Ecto neural progenitor cell (in vitro differentiated cells): Measurements from ENCODE around the gene HS3ST3A1.
A peak's percentile ranks its signal among the peaks of the same experiment; 100 is the strongest.

Experiments used
- DNase-seq: peaks from one replicate; pipeline ENCODE4 v3.0.0-alpha.2; 2018; ENCODE audit warnings: low spot score

The HS3ST3A1 gene

DNA sequence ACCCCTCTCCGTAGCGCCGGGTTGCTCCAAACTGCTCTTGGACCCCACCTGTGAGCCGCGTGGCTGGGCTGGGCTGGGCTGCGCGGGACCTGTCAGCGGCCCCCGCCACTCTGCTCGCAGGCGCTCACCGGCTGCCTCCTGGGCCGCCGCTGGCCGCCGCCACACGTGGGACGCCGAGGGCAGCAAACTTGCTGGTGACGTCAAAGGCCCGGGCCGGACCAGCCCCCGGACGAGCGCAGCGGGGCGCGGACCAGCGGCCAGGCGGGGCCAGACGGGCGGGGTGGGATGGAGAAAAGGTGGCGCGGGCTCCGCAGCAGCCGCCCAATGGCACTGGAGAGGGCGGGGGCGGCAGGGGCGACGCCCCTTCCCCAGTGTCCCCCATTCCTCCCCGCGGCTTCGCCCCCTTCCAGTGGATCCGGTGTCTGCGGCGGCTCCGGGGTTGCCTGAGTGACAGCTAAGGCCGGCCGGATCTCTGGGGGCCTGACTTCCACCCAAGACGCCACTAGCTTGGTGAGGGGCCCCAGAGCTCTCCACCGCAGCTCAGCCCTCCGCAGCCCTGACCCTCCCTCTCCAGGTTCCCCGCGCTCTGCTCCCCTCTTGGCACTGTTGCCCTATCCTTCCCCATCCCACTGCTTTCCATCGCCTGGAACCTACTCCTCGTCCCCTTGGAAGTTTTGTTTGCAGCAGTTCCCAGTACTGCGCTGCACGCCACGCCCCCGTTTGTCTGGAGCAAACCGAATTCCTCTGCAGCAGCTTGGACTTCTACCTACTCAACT is at the start of gene HS3ST3A1:
Gene HS3ST3A1 (minus strand): TSS at position 154 of the 776 bp plus-strand sequence. CDS start 800 bp downstream, outside the sequence.
- peak; percentile 96 for DNase-seq

DNA sequence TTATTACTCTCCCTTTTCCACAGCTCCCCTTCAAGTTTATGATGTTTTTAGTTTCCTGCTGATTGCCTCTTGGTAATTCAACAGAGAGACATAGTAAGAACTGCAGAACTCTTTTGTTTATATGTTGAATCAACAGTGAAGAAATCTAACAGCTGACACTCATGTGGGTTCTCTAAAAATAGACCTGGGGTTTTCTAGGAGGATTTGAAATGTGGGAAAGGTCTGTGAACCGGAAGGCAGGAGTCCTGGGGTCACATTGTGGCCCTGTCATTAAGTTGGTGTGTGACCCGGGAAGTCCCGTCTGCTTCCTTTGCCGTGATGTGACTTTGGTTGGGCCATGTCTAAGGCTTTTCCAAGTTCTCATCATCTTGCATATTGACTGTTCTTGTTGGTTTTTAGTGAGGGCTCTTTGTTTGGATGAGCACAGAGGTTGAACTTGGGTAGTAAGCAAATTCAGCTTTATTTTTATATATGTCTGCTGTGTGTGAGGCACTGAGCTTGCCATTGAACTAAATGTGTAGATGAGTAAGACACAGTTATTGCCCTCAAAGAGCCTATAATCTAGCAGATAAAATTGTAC is 48.5 kb upstream of the HS3ST3A1 start:
- DNase-seq, result no peak

DNA sequence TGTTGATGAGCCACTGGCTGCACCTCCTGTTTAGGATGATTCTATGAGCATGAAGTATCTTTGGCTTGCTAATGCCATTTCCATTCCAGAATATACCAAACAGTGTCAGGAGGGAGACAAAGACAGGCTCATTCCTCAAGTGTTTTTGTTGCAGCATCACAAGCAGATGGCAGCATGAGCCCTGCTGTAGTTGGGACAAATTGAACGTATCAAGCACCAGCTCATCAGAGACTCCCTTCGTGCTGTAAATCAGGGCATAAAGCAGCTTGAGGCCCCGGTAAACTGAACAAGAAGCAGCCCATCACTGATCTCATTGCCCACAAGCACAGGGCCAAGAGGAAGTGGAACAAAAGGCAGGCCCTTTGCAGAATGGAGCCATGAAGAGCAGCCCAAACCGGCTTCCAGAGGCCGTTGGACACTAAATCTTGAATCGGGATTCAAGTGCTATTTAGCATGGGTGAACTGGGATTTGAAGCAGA is 45.9 kb upstream of the HS3ST3A1 start:
- no peak for DNase-seq

DNA sequence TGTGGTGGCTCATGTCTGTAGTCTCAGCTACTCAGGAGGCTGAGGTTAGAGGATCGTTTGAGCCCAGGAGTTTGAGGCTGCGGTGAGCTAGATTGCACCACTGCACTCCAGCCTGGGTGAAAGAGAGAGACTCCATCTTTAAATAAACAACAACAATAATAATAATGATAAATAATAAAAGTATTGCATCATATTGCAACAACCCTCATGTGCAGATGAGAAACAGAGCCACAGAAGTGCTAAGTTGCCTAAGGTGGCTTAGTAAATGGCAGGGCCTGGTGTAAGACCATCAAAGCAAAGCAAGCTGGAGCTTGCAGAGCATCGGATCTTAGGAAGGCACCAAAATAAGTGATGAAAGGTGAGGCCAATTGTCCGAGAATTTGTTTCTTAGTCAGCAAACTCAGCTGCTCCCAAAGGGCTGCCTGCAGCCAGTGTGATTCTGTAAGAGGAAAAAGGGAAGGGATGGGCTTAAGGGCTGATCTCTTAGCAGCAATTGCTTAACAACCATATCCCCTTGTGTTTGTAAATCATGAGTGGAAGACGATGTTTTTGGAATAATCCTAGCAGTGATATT is 45.3 kb upstream of the HS3ST3A1 start:
- no peak for DNase-seq

DNA sequence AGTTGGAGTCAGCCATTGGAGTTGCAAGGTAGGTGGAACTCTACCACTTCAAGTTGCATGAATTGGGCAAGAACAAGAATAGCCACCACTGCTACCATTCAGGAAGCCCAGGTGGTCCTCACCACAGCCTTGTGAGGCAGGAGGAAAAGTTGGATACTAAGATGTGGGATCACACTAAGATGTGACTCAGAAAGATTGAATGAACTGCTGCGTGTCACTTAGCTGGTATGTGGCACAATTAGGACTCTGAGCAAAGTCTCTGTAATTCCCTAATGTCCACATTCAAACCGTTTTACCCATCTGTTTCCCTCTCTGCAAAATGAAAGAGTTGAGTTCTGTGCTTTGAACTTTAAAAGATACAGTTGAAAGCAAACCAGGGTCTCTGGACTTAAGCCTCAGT is 44.7 kb upstream of the HS3ST3A1 start:
- no peak for DNase-seq

DNA sequence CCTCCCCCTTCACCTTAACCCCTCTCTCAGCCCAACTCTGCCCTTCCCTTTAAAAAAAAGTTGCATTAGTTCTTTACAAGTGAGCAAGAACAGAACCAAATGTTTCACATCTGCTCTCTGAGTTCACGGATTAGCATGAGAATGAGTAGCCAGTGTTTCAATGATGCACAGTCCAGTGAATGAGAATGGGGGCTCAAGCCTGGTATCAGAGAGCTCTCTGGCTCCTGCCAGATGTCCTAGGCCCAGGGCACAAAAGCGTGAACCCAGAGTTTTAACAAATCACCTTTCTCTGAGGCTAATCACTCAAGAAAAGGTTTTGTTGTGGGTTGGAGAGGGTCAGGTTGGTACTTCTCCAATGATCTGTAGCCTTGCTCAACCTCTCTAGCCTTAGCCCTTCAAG is 41.5 kb upstream of the HS3ST3A1 start:
- DNase-seq, result peak; percentile 60

DNA sequence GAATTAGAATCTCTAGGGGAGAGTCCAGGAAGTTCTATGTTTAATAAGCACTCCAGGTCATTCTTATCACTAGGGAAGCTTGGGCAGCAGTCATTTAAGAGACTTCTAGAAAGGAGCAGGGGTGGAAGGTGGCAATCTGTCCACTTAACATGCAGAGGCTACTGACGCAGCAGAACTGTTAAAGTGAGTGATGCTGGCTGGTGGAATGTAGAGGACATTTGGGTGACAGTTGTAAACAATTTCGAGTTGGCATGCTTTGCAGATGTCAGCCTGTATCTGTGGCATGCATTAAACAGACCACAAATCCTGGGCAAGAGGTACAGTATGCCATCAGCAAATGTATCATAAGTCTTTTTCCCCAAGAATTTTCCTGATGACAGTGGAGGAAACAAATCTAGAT is 40.5 kb upstream of the HS3ST3A1 start:
- no peak for DNase-seq

DNA sequence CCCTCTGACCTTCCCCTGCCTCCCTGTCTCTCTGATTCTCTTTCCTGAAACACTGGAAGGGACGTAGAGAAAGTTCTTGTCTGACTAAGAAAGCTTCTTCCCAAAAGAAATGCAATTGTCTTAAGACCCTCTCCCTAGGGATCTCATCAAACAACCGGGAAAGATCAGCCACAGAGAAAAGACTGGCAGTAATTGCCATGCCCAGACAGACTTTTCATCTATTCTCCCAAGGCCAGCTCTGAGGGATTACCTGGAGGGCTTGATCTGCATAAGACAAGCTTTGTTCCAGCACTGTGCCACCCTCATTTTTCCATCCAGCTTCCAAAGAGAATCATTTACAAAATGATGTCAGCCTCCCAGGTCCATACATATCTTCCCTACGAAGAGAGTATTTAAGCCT is 38.8 kb upstream of the HS3ST3A1 start:
- no peak for DNase-seq

DNA sequence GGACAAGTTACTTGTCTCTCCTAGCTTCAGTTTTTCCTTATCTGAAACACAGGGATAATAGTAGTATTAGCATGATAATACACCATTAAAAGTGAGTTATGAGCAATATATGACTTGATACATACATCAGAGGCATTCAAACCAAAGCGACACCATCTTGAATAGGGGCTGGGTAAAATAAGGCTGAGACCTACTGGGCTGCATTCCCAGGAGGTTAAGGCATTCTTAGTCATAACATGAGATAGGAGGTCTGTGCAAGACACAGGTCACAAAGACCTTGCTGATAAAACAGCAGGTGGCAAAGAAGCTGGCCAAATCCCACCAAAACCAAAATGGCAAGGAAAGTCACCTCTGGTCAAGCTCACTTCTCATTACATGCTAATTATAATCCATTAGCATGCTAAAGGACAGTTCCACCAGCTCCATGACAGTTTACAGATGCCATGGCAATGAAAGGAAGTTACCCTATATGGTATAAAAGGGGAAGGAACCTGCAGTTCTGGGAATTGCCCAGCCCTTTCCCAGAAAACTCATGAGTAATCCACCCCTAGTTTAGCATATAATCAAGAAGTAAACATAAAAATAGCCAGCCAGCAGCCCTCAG is 37.2 kb upstream of the HS3ST3A1 start:
- DNase-seq, result no peak

DNA sequence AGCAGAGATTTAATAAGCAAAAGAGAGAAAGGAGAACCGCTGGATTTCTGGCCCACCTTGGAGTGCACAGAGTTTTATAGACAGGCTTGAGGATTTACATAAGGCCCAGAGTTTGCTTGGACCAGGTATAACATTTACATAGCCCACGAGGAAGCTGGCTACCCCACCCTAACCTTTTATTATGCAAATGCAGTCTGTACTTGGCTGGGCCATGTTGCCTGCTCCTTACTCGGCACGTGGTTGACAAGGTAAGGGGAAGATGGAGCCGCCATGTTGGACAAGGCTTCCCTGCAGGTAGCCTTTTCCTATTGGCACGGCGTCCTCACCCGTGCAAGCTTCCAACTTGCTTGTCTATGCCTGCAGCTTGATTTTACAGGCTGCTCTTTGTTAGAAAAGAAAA is 35.2 kb upstream of the HS3ST3A1 start:
- DNase-seq, result no peak

DNA sequence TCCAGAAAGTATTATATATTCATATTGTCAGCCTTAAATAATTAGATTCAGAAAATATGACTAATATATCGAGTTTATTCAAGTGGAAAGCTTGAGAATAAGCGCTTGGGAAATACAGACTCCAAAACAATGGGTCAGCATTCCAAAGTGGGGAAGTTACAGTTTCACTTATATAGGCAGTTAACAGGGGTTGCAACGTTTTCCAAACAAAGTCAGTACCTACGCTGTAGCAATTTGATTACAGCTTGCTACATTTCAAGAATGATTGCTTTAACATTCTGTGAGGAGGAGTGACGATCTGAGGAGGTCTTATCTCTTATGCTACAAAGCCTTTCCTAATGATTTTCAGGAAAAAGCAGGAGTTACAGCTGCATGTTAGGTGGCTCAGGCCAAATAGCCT is 34.2 kb upstream of the HS3ST3A1 start:
- no peak for DNase-seq

DNA sequence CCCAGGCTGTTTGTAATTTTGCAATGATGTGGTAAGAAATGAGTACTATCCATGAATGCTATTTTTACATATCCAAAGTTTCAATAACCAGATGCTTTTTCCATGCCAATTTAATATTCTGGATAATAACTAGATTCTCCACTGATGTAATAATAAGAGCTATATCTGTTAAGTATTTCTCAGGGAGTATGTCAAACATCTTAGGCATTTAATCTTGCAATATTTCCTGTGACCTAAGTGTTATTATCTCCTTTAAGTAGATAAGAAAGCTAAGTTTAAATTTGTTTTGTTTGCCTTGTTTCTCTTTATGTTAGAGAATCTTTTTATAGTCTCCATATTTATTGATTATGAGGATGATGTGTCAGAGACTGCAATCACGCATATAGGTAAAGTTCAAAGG is 32.3 kb upstream of the HS3ST3A1 start:
- DNase-seq, result no peak

DNA sequence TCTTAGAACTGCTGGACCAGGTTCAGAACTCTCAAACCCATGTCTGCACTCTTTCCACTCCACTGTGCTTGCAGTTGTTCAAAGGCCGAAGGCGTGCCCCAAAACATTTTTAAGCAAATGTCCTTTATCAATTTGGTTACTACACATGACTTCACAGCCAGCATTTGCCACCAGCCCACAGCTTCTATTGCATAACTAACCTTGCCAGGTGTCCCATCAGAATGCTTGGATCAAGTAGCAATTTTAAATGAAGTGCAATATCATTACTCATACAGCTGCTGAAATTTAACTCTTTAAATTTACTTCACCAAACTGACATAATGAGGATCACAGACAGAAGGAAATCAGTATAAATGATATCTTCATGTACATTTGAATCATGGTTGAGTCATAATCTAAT is 29.8 kb upstream of the HS3ST3A1 start:
- DNase-seq, result no peak

DNA sequence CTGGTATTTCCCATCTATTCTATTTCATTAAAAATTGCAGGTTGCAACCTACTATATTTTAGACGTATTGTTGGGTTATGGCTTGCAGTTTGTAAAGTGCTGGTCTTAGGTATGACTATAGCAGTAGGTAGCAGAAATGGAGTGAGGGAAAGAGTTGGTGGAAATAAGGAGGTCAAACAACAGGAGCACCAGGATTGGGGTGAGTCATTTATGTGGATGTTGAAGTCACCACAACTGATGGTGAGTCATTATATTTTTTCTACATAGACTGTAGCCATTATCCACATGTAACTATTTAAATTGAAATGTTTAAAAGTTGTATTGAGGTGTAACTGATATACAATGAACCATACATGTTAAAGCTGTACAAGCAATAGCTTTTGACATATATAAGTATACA is 25.0 kb upstream of the HS3ST3A1 start:
- DNase-seq, result no peak

DNA sequence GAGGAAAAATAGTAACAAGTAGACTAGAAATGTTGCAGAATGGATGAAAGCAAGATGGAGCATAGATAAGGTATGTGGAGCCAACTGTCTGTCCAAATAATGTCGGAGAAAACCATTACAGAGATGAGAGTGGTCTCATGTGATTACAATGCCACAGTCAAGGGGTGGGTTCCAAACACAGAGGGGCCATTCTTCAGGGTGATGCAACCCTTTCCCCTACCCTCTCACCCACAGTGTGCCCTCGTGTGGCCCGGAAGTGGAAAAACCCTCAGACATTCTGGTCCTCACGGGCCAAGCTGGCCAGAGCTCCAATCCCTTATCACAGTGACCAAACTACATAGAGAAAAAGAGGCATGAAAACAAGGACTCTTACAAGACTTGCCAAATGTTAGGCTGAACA is 17.7 kb upstream of the HS3ST3A1 start:
- DNase-seq, result no peak

DNA sequence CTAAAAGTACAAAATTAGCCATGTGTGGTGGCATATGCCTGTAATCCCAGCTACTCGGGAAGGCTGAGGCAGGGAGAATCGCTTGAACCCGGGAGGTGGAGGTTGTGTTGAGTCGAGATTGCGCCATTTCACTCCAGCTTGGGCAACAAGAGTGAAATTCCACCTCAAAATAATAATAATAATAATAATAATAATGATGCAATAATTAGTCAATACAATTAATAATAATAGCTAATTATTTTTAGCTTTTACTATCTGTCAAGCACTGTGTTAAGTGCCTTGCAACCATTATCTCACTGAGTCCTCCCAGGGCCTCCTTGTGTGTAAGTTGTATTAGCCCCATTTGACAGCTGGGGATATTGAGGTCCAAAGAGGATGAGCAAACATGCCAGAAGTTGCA is 14.3 kb upstream of the HS3ST3A1 start:
- no peak for DNase-seq

DNA sequence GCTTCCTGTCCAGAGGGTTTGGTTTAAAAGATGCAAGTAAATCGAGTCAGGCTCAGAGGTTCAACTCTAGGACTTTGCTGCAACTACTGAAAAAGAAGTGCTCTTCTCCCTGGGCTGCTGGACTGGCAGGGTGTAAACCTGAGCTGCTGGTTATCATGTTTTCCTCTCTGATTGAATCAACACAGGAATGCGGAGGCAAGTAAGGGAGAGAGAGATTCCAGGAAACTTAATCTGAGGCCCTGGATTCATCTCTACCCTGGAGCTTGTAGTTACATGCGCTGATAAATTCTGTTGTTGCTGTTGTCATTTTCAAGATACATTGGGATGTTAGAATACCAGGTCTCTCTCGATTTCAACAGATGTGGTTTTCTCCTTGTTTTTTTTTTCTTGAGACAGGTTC is 8.2 kb upstream of the HS3ST3A1 start:
- no peak for DNase-seq

DNA sequence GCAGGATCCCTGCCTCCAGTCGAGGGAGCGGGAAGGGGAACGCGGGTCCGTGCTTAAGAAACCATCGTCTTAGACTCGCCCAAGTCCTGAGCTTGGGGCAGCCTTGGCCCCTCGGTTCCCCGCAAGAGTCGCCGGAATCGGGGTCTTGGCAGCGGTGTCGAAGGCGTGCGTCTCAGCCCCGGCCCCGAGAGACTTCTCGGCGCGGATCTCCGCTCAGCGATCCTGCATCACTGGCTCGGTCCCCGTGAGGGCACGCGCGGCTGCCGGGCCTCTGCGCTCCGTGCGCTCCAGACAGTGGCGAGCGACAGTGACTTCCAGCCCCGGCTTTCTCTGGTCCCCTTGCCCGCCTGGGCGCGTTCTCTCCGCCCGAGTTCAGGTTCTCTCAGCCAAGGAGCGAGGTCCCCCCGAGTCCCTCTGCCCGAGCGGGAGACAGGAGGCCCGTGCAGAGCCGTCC is 380 bp downstream of the HS3ST3A1 start:
- no peak for DNase-seq

DNA sequence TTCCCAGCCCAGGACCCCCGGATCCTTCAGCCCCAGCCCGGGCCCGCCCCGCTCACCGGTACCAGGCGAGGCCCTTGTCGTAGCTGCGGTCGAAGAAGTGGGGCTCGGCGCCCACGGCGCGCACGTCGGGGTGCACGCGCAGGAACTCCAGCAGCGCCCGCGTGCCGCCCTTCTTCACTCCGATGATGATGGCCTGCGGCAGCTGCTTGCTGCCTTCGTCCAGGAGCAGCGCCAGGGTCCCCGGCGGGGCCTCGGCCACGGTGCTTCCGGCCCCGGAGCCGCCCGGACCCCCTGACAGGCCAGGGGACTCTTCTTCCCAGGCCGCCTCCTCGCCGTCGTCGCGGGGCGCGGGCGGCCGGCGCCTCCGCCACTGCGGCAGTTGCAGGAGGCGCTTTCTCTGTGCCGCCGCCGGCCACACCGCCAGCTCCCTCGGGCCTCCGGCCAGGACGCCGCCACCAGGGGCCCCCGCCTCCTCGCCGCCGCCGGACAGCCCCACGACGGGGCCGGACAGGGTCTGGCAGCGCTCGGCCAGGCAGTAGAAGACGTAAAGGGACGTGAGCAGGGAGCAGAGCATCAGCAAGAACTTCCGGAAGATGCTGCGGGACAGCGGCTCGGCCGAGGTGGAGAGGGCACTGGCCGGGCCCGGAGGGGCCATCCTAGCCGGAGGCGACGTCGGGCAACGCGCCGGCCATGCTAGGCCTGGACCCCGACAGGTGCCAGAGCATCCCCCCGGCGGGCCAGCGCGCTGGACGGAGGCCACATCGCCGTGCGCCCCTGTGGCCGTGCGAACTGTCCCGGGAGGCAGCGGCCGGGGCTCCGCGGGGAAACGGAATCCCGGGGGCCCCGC is 1.0 kb downstream of the HS3ST3A1 start:
- peak; percentile 75 for DNase-seq

DNA sequence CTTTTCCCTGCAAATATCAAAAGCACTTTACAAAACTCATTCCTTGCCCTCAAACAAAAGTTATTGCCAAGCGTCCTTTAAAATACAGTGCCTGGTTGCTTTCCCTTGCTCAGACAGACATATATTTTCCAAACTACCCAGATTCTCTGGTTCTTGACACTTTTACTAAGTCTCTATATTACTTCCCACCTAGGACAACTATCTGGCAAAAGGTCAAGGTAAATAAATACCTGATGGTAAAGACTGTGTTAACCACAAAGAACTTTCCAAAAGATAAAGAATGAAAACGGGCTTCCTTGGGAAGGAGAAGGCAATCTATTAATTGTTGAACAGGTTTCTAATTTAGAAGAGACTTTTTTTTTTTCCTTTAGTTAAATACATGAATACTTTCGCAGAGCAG is 1.9 kb downstream of the HS3ST3A1 start:
- DNase-seq, result no peak

DNA sequence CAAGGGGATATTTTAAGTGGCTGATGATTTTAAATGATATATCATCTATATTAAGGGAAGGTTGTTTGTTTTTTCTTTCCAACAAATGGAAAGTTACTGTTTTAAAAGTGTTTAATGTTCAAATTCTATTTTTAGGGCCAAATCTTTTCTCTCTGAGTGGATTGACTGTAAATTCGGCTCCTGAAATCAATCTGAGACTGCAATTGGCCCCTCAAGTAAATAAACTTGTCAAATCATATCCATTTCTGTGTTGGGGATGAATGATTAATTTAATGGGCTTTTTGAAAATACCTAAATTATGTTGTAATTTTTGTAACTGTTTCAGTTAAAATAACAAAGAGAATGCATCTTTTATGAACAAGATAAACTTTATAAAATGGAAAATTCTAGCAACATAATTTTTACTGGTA is 2.6 kb downstream of the HS3ST3A1 start:
- no peak for DNase-seq
